Measurements from ENCODE around the gene NT5M.
"Not testable (repeated sequence)": the region's sequence is repeated elsewhere in the genome, so short reads cannot be mapped to it uniquely, and the experiment has no call there.

Gene NT5M

GRCh38 chr17:17372856-17373520 is 69.8 kb downstream of the NT5M start:
- Histone ChIP-seq H4K20me1 (no peaks in the 10 kb centered on the region), H3K4me2 (no peak overlapping the region), H3K9me3 (no peaks in the 10 kb centered on the region), H3K4me1 (no peaks in the 10 kb centered on the region), H3K27me3 (no peaks in the 10 kb centered on the region), H3K36me3 (no peaks in the 10 kb centered on the region), H3K27ac (no peak overlapping the region), H3K9ac (no peak overlapping the region), H3K4me3 (no peak overlapping the region)
- no peak for TF ChIP-seq Cebpa-rat (IDR thresholded peaks at IDR 0.05)

DNA sequence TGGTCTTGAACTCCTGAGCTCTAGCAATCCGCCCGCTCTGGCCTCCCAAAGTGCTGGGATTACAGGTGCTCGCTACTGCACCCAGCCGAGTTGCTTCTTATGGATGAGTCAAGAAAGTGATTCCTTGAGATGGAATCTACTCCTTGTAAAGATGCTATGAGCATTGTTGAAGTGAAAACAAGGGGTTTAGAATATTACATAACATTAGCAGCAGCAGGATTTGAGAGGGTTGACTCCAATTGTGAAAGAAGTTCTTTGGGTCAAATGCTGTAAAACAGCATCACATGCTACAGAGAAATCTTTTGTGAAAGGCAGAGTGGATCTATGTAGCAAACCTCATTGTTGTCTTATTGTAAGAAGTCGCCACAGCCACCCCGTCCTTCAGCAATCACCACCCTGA is 72.7 kb downstream of the NT5M start:
- Histone ChIP-seq H3K9ac (no peak overlapping the region), H3K4me3 (no peak overlapping the region), H3K9me3 (no peaks in the 10 kb centered on the region), H3K36me3 (no peaks in the 10 kb centered on the region), H3K4me2 (no peak overlapping the region), H3K27ac (no peak overlapping the region), H3K27me3 (no peaks in the 10 kb centered on the region), H3K4me1 (peaks cover 6% of the 10 kb centered on the region), H4K20me1 (no peaks in the 10 kb centered on the region)
- TF ChIP-seq Cebpa-rat (IDR thresholded peaks at IDR 0.05) = no peak

- Histone ChIP-seq H3K27me3 (no peaks in the 10 kb centered on the region), H3K4me2 (no peak overlapping the region)
These were observed 73.2 kb downstream of the NT5M start for GRCh38 chr17:17376362-17376761.

DNA sequence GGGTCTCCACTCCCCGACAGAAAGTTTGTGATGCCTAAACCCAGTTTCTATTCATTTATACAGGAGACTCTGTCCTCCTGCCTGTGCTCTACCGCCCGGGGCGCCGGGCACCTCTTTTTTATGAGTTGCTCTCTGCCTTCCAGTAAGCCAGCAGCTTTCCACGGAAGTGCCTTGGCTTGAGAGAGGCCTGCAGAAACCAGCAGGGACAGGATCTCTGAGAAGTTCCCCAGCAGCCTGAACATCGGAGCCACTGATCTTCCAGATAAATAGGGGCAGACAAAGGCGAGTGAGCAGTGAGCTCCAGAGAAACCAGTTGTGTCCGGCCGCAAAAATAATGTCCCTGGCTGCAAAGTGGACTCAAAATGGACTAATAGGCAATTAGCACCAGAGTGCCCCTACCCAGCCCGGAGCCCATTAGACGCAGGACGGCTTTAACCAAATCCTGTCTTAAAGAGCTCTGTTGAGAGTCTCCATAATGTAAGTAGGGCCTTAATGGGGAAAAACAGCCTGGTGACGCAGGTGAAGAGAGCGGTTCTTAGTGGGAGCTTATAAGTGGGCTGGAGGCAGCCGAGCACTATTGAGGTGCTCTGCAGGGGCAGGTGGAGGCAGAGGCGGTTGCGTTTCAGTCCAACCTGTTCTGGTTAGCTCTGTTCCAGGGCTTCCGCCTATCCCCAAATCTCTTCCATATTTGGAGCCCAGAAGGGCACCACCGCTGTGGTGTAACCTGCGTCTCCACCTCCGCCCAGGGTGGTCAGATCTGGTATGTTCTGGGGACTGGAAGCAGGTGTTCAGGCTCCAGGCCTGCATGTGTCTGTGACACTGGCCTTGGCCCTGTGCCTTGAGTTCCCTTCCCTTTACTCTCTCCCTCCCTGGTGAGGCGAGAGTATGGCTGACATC is 74.1 kb downstream of the NT5M start:
- Histone ChIP-seq H3K4me2 (no peak overlapping the region), H3K4me1 (peaks cover 20% of the 10 kb centered on the region), H3K4me3 (no peak overlapping the region), H3K36me3 (no peaks in the 10 kb centered on the region), H4K20me1 (no peaks in the 10 kb centered on the region), H3K9ac (no peak overlapping the region), H3K9me3 (no peaks in the 10 kb centered on the region), H3K27ac (no peak overlapping the region), H3K27me3 (no peaks in the 10 kb centered on the region)
- no peak for TF ChIP-seq Cebpa-rat (IDR thresholded peaks at IDR 0.05)

More at GRCh38 chr17:17376362-17376761, 73.2 kb downstream of the NT5M start:
- H3K4me3 ChIP-seq = no peak overlapping the region
- no peak overlapping the region for H3K9ac ChIP-seq
- TF ChIP-seq Cebpa-rat (IDR thresholded peaks at IDR 0.05) = no peak
- no peaks in the 10 kb centered on the region for H3K9me3 ChIP-seq
- H4K20me1 ChIP-seq = no peaks in the 10 kb centered on the region
- peaks cover 11% of the 10 kb centered on the region for H3K4me1 ChIP-seq
- no peaks in the 10 kb centered on the region for H3K36me3 ChIP-seq
- H3K27ac ChIP-seq = no peak overlapping the region

GRCh38 chr17:17379197-17379991 is 76.2 kb downstream of the NT5M start:
- Histone ChIP-seq H3K27me3 (no peaks in the 10 kb centered on the region), H3K27ac (no peak overlapping the region), H3K36me3 (no peaks in the 10 kb centered on the region), H3K9ac (no peak overlapping the region), H3K4me1 (peaks cover 20% of the 10 kb centered on the region), H3K4me2 (no peak overlapping the region), H3K4me3 (no peak overlapping the region), H4K20me1 (no peaks in the 10 kb centered on the region), H3K9me3 (no peaks in the 10 kb centered on the region)
- TF ChIP-seq Cebpa-rat (IDR thresholded peaks at IDR 0.05) = no peak

DNA sequence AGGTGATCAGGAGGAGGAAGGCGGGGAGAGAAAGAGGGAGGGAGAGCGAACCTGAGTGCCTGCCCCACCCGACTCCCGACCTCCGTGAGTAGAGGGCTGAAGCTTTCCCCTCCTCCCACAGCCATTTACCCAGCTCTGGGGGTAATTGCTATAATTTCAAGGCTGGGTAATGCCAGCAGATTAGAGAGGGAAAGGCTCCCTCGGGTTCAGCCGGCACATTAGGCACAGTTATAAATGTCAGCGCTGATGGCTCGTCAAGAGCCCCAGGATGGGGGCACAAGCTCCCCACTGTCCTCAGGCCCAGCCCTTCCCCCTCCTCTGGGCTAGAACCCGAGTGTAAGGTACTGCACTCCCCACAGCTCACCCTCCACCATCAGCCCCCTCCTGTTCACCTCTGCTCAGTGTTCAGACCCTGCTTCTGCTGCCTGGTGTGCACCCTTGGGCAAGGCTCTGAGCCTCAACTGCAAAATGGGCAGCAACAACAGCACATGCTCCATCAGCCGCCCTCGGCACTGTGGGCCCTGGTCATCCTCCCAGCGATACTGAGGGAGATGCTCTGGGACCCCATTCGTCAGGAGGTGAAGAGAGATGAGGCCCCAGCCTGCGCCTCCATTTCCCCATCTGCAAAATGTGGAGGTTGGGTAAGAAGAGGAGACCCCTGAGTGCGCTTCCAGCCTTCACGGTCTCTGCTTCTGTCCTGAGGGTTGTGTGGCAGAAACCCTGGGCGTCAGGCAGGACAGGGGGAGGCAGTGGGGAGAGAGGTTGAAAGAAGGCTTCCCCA is 77.2 kb downstream of the NT5M start:
- Histone ChIP-seq H4K20me1 (no peaks in the 10 kb centered on the region), H3K4me3 (no peak overlapping the region), H3K4me2 (peak overlapping the region; percentile 11; the same call in 1 of the 2 replicates), H3K9ac (no peak overlapping the region), H3K27ac (no peak overlapping the region), H3K4me1 (peaks cover 20% of the 10 kb centered on the region), H3K9me3 (no peaks in the 10 kb centered on the region), H3K36me3 (no peaks in the 10 kb centered on the region), H3K27me3 (no peaks in the 10 kb centered on the region)
- TF ChIP-seq Cebpa-rat (IDR thresholded peaks at IDR 0.05) = no peak

DNA sequence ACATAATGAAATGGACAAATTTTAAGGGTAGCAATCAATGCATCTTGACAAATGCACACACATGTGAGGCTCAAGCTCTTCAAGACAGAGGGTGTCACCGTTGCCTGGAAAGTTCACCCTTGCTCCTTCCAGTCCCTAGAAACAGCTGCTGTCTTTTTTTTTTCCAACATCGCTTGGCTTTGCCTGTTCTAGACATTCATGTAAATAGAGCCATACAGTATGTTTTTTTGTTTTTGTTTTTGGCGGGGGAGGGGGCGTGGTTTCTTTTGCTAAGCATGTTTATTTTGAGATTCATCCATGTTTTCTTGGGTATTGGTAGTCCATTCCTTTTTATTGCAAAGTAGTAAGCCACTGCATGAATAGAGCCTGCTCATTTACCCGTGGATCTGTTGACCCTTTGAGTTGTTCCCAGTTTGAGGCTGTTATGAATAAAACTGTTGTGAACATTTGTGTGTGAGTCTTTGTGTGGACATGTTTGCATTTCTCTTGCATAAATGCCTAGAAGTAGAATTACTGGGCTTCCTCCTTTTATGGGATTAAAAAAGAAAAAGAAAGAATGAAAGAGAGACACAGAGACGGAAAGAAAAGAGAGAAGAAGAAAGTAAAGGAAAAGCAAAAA is 78.4 kb downstream of the NT5M start:
- TF ChIP-seq Cebpa-rat (IDR thresholded peaks at IDR 0.05) = no peak
- Histone ChIP-seq H3K27me3 (no peaks in the 10 kb centered on the region), H3K4me3 (no peak overlapping the region), H3K4me1 (peaks cover 32% of the 10 kb centered on the region), H3K36me3 (no peaks in the 10 kb centered on the region), H3K27ac (no peak overlapping the region), H3K9me3 (no peaks in the 10 kb centered on the region), H3K9ac (no peak overlapping the region), H4K20me1 (no peaks in the 10 kb centered on the region), H3K4me2 (no peak overlapping the region)

GRCh38 chr17:17382065-17382459 is 78.9 kb downstream of the NT5M start:
- Histone ChIP-seq H3K9me3 (no peaks in the 10 kb centered on the region), H3K27me3 (no peaks in the 10 kb centered on the region), H3K4me2 (no peak overlapping the region), H3K4me1 (peaks cover 34% of the 10 kb centered on the region), H3K36me3 (no peaks in the 10 kb centered on the region), H3K9ac (no peak overlapping the region), H3K27ac (no peak overlapping the region), H3K4me3 (no peak overlapping the region), H4K20me1 (no peaks in the 10 kb centered on the region)
- TF ChIP-seq Cebpa-rat (IDR thresholded peaks at IDR 0.05) = no peak

GRCh38 chr17:17382971-17383370 is 79.8 kb downstream of the NT5M start:
- no peak overlapping the region for H3K27ac ChIP-seq
- H3K9me3 ChIP-seq = no peaks in the 10 kb centered on the region
- H3K36me3 ChIP-seq = no peaks in the 10 kb centered on the region
- no peak overlapping the region for H3K4me3 ChIP-seq
- H3K4me1 ChIP-seq = peaks cover 38% of the 10 kb centered on the region
- no peak overlapping the region for H3K4me2 ChIP-seq
- no peaks in the 10 kb centered on the region for H3K27me3 ChIP-seq
- no peak for TF ChIP-seq Cebpa-rat (IDR thresholded peaks at IDR 0.05)
- no peak overlapping the region for H3K9ac ChIP-seq
- no peaks in the 10 kb centered on the region for H4K20me1 ChIP-seq

DNA sequence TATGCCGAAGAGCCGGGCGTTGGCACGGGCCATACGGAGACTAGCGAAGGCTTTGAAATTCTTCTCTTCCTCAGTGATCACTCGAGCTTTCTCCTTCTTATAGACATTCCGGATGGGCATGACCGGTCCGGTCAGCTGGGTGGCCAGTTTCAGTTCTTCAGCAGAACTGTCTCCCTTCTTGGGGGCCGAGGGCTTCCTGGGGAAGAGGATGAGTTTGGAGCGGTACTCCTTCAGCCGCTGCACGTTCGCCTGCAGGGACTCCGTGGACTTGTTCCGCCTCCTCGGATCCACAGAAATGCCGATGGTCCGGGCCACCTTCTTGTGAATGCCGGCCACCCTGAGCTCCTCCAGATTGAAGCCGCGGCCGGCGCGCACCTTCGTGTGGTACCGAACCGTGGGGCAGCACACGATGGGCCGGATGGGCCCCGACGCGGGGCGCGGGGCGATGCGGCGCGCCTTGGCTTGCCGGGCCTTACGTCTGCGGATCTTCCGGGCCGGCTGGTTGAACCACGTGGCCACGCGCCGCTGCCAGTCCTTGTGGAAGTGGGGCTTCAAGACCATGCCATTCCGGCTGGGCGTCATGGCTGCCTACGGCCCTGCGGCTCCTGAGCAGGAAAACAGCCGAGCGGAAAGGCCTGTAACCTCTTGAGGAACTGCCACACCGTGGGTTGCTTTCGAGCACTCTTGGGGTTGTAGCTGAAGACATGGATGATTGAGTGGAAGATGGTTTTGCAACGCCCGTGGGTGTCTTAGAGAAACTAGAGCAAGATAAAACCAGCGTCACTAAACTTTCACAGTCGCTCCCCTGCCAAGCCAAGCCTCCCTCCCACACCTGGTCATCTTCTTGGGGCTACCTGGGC is 80.5 kb downstream of the NT5M start:
- not testable (repeated sequence) for H3K36me3 ChIP-seq, H4K20me1 ChIP-seq, H3K27me3 ChIP-seq, H3K9ac ChIP-seq, H3K9me3 ChIP-seq, H3K27ac ChIP-seq, H3K4me2 ChIP-seq, H3K4me3 ChIP-seq
- peaks cover 45% of the 10 kb centered on the region for H3K4me1 ChIP-seq

Data from BLaER1 (cell line).